IMR-90 (cell line): ENCODE results near the gene ALK.

Source experiments
- BHLHE40 ChIP-seq: fragments of 150-350 bp; IDR thresholded peaks from 2 replicates; pipeline ENCODE4 v1.6.1; 2016; ENCODE audit warnings: mild to moderate bottlenecking, low read depth, low read length
- CEBPB ChIP-seq: IDR thresholded peaks from 2 replicates; pipeline ENCODE4 v1.6.1; 2012; ENCODE audit warnings: low read depth, low read length, improper control_type of control experiment
- CHD1 ChIP-seq: IDR thresholded peaks from 2 replicates; pipeline ENCODE4 v1.6.1; 2012; ENCODE audit warnings: low read depth, low read length, improper control_type of control experiment
- FOS ChIP-seq: fragments of 150-350 bp; IDR thresholded peaks from 2 replicates; pipeline ENCODE4 v1.6.1; 2016; ENCODE audit warnings: low read depth, low read length
- MAFK ChIP-seq: IDR thresholded peaks from 2 replicates; pipeline ENCODE4 v1.6.1; 2012; ENCODE audit warnings: low read depth, low read length, improper control_type of control experiment
- MAZ ChIP-seq: IDR thresholded peaks from 2 replicates; pipeline ENCODE4 v1.6.1; 2012; ENCODE audit warnings: low read depth, mild to moderate bottlenecking, low read length, improper control_type of control experiment, moderate library complexity, borderline replicate concordance
- MXI1 ChIP-seq: IDR thresholded peaks from 2 replicates; pipeline ENCODE4 v1.6.1; 2012; ENCODE audit warnings: low read depth, mild to moderate bottlenecking, low read length, moderate library complexity, borderline replicate concordance
- NFE2L2 ChIP-seq: fragments of 150-350 bp; IDR thresholded peaks from 2 replicates; pipeline ENCODE4 v1.6.1; 2016; ENCODE audit warnings: low read depth, mild to moderate bottlenecking, low read length
- POLR2A ChIP-seq: IDR thresholded peaks from 2 replicates; pipeline ENCODE4 v1.6.1; 2012; ENCODE audit warnings: mild to moderate bottlenecking, low read depth, low read length
- RAD21 ChIP-seq: IDR thresholded peaks from 2 replicates; pipeline ENCODE4 v1.6.1; 2012; ENCODE audit warnings: low read length, improper control_type of control experiment
- RCOR1 ChIP-seq: IDR thresholded peaks from 2 replicates; pipeline ENCODE4 v1.6.1; 2012; ENCODE audit warnings: mild to moderate bottlenecking, low read length, improper control_type of control experiment; ENCODE audit not compliant: insufficient replicate concordance
- RFX5 ChIP-seq: IDR thresholded peaks from 2 replicates; pipeline ENCODE4 v1.8.0; 2012; ENCODE audit warnings: low read depth, mild to moderate bottlenecking, low read length, moderate library complexity
- USF2 ChIP-seq: fragments of 150-350 bp; IDR thresholded peaks from 2 replicates; pipeline ENCODE4 v1.6.1; 2017; ENCODE audit warnings: mild to moderate bottlenecking, antibody characterized with exemption, low read length, low read depth
- TF ChIP-seq, protein P1 (sequence below): conservative IDR thresholded peaks from 2 replicates; pipeline ENCODE4 v1.5.1; 2012; ENCODE audit warnings: mild to moderate bottlenecking, low read depth, low read length, improper control_type of control experiment

GRCh38 chr2:29182920-29183319, 738.5 kb downstream of the ALK start:
- TF ChIP-seq, protein P1, sequence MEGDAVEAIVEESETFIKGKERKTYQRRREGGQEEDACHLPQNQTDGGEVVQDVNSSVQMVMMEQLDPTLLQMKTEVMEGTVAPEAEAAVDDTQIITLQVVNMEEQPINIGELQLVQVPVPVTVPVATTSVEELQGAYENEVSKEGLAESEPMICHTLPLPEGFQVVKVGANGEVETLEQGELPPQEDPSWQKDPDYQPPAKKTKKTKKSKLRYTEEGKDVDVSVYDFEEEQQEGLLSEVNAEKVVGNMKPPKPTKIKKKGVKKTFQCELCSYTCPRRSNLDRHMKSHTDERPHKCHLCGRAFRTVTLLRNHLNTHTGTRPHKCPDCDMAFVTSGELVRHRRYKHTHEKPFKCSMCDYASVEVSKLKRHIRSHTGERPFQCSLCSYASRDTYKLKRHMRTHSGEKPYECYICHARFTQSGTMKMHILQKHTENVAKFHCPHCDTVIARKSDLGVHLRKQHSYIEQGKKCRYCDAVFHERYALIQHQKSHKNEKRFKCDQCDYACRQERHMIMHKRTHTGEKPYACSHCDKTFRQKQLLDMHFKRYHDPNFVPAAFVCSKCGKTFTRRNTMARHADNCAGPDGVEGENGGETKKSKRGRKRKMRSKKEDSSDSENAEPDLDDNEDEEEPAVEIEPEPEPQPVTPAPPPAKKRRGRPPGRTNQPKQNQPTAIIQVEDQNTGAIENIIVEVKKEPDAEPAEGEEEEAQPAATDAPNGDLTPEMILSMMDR: no peak
- no peak for TF ChIP-seq RAD21
- no peak for TF ChIP-seq RCOR1
- TF ChIP-seq CHD1: no peak
- no peak for TF ChIP-seq POLR2A
- no peak for TF ChIP-seq USF2
- TF ChIP-seq FOS: no peak
- TF ChIP-seq CEBPB: no peak
- no peak for TF ChIP-seq RFX5
- TF ChIP-seq MAZ: no peak
- no peak for TF ChIP-seq MAFK
- TF ChIP-seq MXI1: no peak
- no peak for TF ChIP-seq BHLHE40
- TF ChIP-seq NFE2L2: no peak
